GM18868 (cell line): Measurements from ENCODE around the gene PDE3B.
"Not testable (repeated sequence)": the region's sequence is repeated elsewhere in the genome, so short reads cannot be mapped to it uniquely, and the experiment has no call there.

Experiments used
- ATAC-seq: cut with Tn5 transposase; IDR thresholded peaks from one replicate; pipeline ENCODE4 v1.9.1; 2021; ENCODE audit warnings: mild to moderate bottlenecking, moderate library complexity; ENCODE audit not compliant: unreplicated experiment

The PDE3B gene

DNA sequence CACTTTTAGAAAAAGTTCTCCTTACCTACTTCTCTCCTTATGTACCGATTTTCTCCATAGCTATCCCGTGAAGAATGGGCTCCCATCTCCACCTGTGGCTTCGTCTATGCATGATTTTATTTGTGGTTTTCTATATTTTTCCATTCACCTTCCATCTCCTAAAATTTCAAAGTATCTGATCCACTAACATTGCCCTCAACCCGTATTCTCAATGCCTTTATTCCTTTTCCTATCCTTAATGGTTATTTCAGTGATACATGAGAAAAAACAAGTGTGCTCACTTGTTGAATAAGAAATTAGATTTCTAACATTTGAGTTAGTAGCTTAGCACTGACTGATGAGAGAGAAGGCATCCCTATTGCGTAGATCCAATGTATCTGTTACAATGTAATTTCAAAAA, 231.6 kb downstream of the PDE3B start:
- no peak for ATAC-seq

GRCh38 chr11:14881576-14882193, 238.1 kb downstream of the PDE3B start:
- no peak for ATAC-seq

GRCh38 chr11:14882196-14882595, 238.6 kb downstream of the PDE3B start:
- peak; percentile 82 for ATAC-seq

DNA sequence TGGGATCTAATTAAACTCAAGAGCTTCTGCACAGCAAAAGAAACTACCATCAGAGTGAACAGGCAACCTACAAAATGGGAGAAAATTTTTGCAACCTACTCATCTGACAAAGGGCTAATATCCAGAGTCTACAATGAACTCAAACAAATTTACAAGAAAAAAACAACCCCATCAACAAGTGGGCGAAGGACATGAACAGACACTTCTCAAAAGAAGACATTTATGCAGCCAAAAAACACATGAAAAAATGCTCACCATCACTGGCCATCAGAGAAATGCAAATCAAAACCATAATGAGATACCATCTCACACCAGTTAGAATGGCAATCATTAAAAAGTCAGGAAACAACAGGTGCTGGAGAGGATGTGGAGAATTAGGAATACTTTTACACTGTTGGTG, 240.1 kb downstream of the PDE3B start:
- ATAC-seq = not testable (repeated sequence)

DNA sequence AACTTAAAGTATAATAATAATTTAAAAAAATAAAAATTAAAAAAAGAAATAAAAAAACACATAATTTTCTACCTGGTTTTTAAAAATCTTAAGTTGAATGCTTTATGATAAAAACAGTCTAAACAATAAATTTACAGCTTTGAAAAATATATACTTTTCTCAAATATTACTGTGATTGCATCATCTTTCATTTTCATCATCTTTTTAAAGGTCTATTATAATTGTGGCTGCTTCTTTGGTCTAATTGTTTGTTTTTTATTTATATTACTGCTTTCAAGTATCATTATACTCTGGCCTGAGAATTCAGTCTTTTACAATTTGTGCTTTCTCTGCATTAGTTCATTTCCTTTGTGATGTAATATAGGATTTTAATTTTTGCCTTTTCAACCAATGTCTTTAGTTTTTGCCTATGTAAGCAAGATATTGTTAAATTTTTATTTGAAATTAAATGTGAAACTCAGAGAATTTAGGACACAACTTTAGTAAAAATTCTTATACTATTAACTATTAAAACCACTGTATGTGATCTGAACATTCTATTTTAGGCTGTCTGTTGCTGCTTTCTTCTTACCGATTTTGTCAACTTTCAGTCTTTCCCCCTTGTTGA, 241.2 kb downstream of the PDE3B start:
- no peak for ATAC-seq

GRCh38 chr11:14886513-14886912, 242.9 kb downstream of the PDE3B start:
- ATAC-seq = no peak

- peak; percentile 50 for ATAC-seq
Observed at GRCh38 chr11:14891143-14892035, 247.8 kb downstream of the PDE3B start.

DNA sequence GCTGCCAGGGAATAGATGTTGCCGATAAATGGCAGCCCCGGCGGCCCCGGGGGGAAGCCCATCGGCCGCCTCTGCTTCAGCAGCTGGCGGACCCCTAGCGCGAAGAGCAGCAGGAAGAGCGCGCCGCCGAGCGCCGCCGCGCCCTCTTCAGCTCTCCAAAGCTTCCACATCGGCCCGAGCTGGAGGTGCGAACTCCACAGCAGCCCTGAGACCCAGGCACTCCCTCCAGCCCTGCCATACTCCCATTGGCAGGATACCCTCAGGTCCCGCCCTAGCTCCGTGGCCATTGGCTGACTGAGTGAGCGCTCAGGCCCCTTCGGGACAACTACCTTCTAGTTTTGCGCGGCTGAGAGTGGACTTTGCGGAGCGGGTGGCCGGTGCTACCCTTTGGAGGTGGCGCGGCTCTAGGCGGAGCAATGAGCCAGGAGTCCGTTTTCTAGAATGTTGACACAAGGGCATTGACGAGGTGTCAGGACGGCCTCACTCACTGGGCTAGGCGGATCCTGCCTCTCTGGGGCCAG, 248.5 kb downstream of the PDE3B start, which contains the start of gene CYP2R1:
CYP2R1 (minus strand) TSS at position 196 of the 521 bp plus-strand sequence; CDS start at position 170, 26 bp downstream.
- peak; percentile 90 for ATAC-seq

DNA sequence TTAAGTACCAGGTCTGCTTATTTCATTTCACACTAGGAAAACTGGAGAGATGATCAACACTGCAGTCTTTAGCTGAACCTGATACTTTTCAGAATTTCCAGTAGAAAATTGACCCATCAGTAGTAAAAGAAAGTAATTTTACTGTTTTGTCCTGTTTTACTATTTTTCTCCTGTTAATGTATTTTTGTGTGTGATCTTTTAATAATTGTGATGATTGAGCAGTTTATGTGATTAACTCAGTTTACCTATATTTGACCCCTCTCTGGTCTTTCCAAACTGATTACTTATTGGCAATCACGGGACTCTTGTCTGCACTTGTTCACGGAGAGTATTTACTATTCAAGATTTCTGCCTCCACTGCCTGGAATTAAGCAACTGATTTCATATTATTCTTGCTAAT, 249.0 kb downstream of the PDE3B start:
- ATAC-seq = no peak

DNA sequence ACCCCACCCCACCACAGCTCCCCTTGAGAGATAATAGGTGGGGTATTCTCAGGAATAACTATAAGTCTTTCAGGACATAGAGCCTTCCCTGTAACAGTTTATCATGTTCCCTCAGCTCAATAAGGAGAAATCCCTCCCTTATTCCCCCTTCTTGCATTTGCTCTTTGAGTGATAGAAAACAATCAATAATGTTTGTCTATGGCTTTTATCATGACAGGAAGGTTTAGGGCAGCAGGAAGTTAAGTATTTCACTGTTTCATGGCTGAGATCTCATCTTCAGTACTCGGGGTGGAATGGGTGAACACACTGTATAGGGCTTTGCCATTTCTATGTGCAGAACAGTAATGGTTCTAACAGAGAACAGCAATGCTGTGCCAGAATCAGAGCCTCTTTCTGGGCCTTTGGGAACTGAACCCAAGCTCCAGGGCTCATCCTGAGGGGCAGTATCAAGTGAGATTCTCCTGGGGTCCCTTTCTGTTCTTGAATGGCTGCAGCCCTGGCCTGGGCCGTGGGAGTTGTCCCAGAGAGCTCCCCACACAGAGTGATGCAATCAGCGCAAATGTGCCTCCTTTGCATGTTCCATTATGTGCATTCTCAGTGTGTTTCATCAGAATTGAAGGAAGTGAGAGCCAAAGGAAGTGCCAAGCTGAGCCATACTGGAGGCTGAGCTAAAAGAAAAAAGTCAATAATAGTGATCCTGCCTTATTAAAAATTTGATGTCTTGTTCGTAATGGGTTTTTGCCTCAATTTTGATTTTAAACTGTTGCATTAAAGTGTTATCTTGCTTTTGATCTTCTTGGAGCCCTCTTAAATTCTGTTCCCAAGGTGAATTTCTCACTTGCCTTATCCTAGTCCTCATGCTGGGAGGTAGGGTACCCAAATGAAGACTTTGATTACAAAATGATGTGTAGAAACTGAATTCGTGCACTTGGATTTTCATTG, 251.3 kb downstream of the PDE3B start:
- no peak for ATAC-seq

DNA sequence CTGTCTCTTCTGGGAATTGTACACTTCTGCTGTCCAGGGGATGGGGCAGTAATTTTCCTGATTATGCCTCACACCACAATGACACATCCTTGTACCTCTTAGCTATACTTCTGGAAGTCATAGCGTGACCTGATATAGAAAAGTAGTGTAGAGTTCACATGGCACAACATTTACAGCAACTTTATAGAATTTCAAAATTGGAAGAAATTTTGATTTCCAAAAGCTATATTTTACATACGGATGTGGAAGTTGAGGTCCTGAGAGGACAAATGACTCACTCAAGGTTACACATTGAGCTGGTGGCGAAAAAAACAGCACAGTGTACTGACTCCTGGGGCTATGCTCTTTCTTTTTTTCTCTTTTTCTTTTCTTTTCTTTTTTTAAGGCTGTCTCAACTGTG, 254.8 kb downstream of the PDE3B start:
- ATAC-seq = no peak

DNA sequence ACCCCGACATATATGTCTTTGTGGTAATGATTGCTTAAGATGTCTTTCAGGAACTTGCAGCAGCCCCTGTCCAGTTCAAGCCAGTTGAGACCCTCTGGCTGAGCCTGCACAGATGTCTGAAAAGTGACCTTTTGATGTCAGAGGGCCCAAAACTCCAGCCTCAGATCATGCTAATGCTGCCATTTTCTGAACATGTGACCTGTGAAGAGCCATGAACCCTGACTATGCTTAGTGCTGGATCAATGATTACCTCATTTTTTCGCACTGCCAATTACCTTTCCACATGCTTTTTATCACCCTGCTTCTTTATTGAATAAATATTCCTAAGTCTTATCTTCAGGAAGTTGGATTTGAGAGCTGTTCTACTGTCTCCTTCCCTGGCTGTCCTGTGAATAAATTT, 255.3 kb downstream of the PDE3B start:
- no peak for ATAC-seq

- no peak for ATAC-seq
Observed at GRCh38 chr11:14902650-14903350, 259.2 kb downstream of the PDE3B start.

GRCh38 chr11:14904745-14905103, 261.1 kb downstream of the PDE3B start:
- peak; percentile 35 for ATAC-seq

DNA sequence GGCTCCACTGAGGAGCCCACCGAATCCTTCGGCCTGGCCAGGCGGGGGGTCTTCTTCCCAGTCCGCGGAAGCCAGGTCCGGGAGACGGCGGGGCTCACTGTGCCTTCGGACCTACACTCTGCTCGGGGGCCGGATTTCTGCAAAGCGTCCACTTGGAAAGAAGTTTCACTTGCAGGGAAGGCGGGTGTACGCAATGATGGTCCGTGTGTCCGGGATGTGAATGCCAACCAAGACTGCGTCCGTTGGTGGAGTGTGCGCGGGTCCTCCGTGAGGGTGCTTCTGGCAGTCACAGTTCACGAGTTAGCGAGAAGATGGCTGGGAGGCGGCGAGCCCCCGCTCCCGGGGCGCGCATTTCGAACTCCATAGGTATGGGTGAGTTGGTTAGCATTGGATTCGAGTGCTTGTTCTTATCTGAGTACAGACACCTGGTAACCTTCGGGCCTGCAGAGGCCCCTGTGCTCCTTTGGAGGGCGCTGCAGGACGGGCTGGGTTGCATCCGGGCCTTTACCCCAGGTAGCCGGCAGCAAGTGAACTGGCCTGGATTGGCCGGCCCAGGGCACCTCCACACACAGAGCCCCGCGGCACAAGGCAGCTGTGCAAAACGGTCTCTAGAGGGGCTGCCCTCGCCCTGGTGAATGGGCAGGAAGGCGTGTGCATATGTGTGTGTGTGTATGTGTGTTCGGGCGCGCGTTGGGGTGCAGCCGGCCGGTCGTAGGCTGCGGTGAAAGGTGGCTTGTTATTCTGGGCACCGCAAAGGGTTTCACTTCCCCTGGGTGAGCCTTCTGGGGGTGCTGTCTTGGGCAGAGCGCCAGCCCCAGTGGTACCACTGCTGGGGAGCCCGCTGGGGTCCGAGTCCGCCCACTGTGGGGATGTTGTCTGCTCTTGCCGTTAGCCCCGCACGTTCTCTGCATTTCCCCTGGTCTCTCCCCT, 261.8 kb downstream of the PDE3B start:
- ATAC-seq = peak; percentile 71

- no peak for ATAC-seq
Observed at GRCh38 chr11:14906578-14906977, 263.0 kb downstream of the PDE3B start.

DNA sequence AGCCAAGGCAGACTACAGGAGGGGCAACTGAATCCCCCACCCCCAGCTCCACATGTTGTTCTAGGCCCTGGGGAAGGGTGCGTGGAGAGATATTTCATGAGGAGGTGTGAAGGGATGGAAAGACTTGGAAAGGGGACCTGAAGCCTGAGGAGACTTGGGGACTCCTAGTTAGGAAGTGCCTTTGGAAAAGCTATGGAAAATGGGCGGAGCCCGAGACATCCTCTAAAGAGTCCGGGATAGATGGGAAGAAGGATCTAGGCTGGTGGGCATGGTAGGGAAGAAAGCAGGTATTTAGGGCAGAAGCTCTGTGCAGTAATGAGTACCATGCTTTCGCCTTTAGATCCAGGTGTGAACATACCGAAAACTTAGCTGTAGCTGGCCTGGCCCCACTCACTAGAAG, 263.4 kb downstream of the PDE3B start:
- no peak for ATAC-seq

- ATAC-seq = peak; percentile 52
Observed at GRCh38 chr11:14907411-14908213, 264.0 kb downstream of the PDE3B start.
